ENCODE measurements around the gene GRIK2.

The GRIK2 gene

GRCh38 chr6:102115911-102116310 lies 722.4 kb downstream of the GRIK2 start:
- TF ChIP-seq CTCF (IDR thresholded peaks at IDR 0.05; ENCODE audit: control insufficient read depth, extremely low read depth, insufficient read depth), result no peak
- DNase-seq (ENCODE audit: low read depth), result no peak
- no peak overlapping the region for H3K4me3 ChIP-seq (ENCODE audit: low read depth, low read length)

GRCh38 chr6:102118034-102118433 lies 724.5 kb downstream of the GRIK2 start:
- no peak for TF ChIP-seq CTCF (IDR thresholded peaks at IDR 0.05; ENCODE audit: control insufficient read depth, extremely low read depth, insufficient read depth)
- DNase-seq (ENCODE audit: low read depth), result no peak
- no peak overlapping the region for H3K4me3 ChIP-seq (ENCODE audit: low read depth, low read length)

Data from LNCaP clone FGC (cell line).